MV-4-11 (cell line): Measurements from ENCODE around the gene SMARCB1.

ENCODE experiments used
- DNase-seq: peaks from one replicate; lab custom pipeline; 2025; lab: John Stamatoyannopoulos, UW

The SMARCB1 gene

GRCh38 chr22:23762842-23763578 is 23.8 kb upstream of the SMARCB1 start, which contains the start of gene C22orf15:
Gene C22orf15, plus strand, starts transcription at chr22:23762990. Its CDS starts 317 bp downstream, at chr22:23763307.
- no peak for DNase-seq

GRCh38 chr22:23763579-23763945 is 23.2 kb upstream of the SMARCB1 start:
- DNase-seq, result no peak

- DNase-seq, result no peak
These were observed 22.8 kb upstream of the SMARCB1 start for GRCh38 chr22:23763954-23764353.

GRCh38 chr22:23764899-23765881 is 21.6 kb upstream of the SMARCB1 start:
- no peak for DNase-seq

- DNase-seq, result no peak
These were observed 19.5 kb upstream of the SMARCB1 start for GRCh38 chr22:23767303-23767672.

- DNase-seq, result peak; percentile 66
These were observed 18.9 kb upstream of the SMARCB1 start, which contains the start of gene CHCHD10 for GRCh38 chr22:23767673-23768548. Gene CHCHD10, minus strand, starts transcription at chr22:23767972. Its CDS starts 98 bp downstream, at chr22:23767874.

GRCh38 chr22:23769321-23769965 is 17.3 kb upstream of the SMARCB1 start:
- no peak for DNase-seq

- DNase-seq, result no peak
These were observed 14.5 kb upstream of the SMARCB1 start for GRCh38 chr22:23772315-23772648.

- no peak for DNase-seq
These were observed 13.9 kb upstream of the SMARCB1 start, which contains the start of gene MMP11 for GRCh38 chr22:23772649-23773473. Gene MMP11, plus strand, starts transcription at chr22:23772849. Its CDS starts 22 bp downstream, at chr22:23772871.

- DNase-seq, result no peak
These were observed 13.2 kb upstream of the SMARCB1 start for GRCh38 chr22:23773483-23774113.

- no peak for DNase-seq
These were observed 12.4 kb upstream of the SMARCB1 start for GRCh38 chr22:23774114-23774921.

- DNase-seq, result no peak
These were observed 11.8 kb upstream of the SMARCB1 start for GRCh38 chr22:23774922-23775436.

GRCh38 chr22:23775779-23776375 is 10.9 kb upstream of the SMARCB1 start:
- no peak for DNase-seq

- DNase-seq, result no peak
These were observed 8.8 kb upstream of the SMARCB1 start for GRCh38 chr22:23777776-23778576.

- DNase-seq, result no peak
These were observed 8.2 kb upstream of the SMARCB1 start for GRCh38 chr22:23778577-23778900.

GRCh38 chr22:23779083-23779482 is 7.7 kb upstream of the SMARCB1 start:
- DNase-seq, result no peak

GRCh38 chr22:23779731-23780130 is 7.0 kb upstream of the SMARCB1 start:
- no peak for DNase-seq
